Activated CD8-positive, alpha-beta memory T cell treated with anti-CD3 and anti-CD28 coated beads, Interleukin-2, amount 50 U/mL, for 24 hours (primary cell): ENCODE measurements around the gene MTG2.

Experiments used
- DNase-seq: peaks from one replicate; pipeline ENCODE4 v3.0.0-alpha.2; 2020; ENCODE audit errors: extremely low read depth

Gene MTG2

DNA sequence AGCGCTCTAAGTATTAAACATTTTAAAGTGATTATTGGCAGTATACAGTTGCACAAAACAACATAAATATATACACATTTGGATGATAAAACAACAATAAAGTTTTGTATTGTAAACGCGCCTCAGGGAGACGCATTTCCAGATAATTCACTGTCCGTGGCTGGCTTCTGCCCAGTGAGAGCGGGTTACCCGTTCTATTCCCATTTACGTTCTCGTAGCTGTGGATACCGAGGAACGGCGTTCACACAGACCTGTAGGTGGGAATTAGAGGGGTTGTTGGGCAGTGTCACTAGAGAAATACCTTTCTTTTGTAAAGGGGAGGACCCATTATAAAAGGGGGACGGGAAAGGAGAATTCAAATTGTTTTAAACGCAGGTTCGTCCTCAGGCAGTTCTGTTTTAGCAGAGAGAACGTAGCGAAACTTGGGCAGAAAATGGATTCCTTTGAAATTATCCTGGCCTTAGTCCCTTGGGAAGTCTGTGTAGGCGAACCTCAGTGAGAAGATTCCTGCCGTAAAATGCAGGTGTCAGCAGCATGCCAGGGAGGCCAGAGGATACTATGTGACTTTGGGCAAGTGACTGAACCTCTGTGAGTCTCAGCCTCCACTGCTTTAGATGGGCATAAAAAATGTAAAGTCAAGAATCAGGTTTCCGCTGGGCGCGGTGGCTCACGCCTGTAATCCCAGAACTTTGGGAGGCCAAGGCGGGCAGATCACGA, 756 bp downstream of the MTG2 start:
- DNase-seq: no peak

DNA sequence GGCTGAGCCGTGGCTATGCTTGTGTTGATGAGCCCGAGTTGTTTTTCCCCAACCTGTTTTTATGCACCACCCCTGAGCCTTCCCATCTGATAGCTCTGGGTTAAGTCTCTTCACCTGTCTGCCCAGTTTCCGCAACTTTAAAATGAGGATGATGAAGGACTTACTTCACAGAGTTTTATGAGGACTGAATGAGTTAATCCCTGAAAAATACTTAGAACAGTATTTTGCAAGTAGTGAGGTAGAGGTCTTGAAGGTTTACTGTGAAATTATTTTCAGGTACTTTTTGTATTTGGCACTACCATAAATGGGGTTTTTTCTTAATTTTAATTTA, 3.2 kb downstream of the MTG2 start:
- DNase-seq: no peak

DNA sequence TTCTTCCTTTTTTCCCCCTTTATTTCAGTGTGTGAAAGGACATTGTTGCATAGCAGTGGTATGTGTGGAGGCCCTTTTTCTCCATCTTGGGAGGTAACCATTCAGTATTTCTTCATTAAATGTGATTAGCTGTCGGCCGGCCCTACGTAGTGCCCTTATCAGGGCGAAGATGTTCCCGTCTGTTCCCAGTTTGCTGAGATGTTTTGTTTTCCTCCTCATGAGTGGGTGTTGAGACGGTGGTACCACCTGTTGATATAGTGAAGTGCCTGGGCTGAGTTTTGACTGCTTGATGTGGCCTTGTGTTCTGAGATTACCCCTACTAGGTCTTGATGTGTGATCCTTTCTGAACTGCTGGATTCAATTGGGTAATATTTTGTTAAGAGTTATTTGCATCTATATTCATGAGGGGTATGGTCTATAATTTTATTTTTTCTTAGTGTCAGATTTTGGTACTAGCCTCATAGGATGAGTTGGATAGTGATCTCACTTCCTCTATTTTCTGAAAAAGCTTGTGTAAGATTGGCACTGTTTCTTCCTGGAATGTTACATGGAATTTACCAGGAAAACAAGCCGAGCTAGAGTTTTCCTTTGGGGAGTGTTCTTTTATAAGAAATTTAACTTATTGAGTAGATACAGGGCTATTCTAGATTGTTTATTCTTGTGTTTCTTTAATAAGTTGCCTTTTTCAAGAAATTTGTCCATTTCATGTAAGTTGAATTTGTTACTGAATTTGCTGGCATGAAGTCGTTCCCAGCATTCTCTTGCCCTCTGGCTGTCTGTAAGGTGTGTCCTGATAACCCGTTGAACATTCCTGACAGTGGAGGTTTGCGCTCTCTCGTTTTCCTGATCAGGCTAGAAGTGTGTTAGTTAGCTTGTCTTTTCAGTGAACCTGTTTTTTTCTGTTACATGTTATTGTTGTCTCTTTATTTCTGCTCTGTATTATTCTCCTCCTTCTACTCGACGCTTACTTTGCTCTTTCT, 4.3 kb downstream of the MTG2 start:
- no peak for DNase-seq

DNA sequence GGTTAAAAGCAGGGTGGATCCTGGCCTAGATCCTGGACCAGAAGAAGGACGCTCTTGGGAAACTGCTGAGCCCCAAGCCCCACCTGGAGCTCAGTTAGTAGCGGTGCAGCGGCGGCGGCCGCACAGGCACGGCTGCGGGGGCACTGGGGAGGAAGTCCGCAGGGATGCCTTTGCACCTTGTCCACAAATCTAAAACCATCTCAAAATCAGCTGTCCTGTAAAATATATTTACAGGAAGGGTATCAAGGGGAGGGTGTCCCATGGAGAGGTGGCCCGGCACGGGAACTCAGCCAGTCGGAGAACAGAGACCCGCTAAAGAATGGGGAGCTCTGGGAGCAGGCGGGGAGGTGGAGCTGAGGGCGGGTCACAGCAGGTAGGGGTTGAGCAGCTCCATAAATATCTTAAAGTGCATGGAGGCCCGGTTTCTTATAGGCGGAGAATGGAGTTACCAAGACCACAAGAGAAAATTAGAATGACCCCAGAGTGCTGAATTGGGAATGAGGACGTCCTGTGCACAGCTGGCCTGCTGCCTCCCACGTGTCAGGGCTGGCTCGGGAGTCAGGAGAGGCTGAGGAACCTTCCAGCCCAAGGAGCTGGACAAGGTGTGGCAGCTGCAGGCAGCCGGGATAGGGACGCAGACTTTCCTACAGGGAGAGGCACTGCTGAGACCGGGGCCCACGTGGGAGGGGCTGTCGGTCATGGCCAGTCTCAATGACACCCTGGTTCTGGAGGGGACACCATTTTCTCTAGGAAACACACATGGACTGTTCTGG, 8.0 kb downstream of the MTG2 start:
- no peak for DNase-seq

GRCh38 chr20:62191781-62192559, 9.1 kb downstream of the MTG2 start:
- DNase-seq: no peak

GRCh38 chr20:62192635-62193034, 9.8 kb downstream of the MTG2 start:
- no peak for DNase-seq

- no peak for DNase-seq
Observed at GRCh38 chr20:62193079-62194025, 10.5 kb downstream of the MTG2 start.

GRCh38 chr20:62195075-62195405, 12.2 kb downstream of the MTG2 start:
- no peak for DNase-seq

DNA sequence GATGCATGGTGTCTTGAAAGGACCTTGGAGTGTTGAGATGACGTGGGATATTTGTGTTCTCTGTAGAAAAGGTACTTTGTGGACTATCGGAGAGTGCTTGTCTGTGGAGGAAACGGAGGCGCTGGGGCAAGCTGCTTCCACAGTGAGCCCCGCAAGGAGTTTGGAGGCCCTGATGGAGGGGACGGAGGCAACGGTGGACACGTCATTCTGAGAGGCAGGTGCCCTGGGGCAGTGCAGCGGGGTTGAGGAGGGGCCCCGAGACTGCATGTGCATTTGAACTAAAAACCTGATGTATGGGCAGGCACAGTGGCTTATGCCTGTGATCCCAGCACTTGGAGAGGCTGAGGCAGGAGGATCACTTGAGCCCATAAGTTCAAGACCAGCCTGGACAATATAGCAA, 12.9 kb downstream of the MTG2 start:
- no peak for DNase-seq

GRCh38 chr20:62196286-62196685, 13.5 kb downstream of the MTG2 start:
- DNase-seq: no peak

DNA sequence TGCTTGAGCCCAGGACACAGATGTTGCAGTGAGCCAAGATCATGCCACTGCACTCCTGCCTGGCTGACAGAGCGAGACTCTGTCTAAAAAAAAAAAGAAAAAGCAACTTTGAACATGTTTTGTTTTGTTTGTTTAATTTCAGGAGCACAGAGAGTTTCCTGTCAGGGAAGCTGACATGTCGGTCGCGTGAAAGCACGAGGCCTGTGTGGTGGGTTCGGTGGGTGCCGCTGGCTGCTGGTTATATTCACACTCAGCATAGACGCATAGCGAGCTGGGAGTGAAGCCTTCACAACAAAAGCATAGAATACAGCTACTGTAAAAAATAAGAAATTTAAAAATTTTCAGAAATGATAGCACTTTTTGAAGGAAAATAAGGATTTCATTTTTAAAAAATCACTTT, 14.5 kb downstream of the MTG2 start:
- DNase-seq: no peak

- DNase-seq: no peak
Observed at GRCh38 chr20:62197801-62198200, 15.0 kb downstream of the MTG2 start.

DNA sequence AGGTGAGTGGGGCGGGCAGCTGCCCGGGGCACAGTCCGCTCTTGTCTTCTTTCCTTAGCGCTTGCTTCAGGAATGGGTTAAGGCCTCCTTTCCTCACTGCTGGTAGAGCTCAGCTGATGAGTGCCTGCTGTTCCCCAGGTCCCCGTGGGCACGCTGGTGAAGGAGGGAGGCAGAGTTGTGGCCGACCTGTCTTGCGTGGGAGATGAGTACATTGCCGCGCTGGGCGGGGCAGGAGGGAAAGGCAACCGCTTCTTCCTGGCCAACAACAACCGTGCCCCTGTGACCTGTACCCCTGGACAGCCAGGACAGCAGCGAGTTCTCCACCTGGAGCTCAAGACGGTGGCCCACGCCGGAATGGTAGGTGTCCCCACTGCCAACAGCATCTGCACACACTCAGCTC, 15.7 kb downstream of the MTG2 start:
- DNase-seq: no peak

- DNase-seq: no peak
Observed at GRCh38 chr20:62198931-62199330, 16.1 kb downstream of the MTG2 start.

DNA sequence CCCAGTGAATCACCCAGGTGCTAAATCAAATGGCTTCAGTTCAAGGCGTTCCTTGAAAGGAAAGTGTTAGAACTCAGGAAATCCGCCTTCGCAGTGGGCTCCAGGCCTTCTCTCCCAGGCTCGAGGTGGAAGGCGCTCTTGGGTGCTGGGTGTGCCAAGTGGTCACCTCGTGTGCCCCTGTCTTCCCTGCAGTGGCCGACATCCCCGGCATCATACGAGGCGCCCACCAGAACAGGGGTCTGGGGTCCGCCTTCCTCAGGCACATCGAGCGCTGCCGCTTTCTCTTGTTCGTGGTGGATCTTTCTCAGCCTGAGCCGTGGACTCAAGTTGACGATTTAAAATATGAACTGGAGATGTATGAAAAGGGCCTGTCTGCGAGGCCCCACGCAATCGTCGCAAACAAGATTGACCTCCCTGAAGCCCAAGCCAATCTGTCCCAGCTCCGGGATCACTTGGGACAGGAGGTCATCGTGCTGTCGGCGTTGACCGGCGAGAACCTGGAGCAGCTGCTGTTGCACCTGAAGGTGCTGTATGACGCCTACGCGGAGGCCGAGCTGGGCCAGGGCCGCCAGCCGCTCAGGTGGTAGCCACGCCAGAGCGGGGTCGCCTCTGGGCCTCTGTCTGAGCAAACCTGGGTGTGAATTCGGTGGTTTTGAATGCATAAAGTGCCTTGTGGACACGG, 17.8 kb downstream of the MTG2 start:
- no peak for DNase-seq

DNA sequence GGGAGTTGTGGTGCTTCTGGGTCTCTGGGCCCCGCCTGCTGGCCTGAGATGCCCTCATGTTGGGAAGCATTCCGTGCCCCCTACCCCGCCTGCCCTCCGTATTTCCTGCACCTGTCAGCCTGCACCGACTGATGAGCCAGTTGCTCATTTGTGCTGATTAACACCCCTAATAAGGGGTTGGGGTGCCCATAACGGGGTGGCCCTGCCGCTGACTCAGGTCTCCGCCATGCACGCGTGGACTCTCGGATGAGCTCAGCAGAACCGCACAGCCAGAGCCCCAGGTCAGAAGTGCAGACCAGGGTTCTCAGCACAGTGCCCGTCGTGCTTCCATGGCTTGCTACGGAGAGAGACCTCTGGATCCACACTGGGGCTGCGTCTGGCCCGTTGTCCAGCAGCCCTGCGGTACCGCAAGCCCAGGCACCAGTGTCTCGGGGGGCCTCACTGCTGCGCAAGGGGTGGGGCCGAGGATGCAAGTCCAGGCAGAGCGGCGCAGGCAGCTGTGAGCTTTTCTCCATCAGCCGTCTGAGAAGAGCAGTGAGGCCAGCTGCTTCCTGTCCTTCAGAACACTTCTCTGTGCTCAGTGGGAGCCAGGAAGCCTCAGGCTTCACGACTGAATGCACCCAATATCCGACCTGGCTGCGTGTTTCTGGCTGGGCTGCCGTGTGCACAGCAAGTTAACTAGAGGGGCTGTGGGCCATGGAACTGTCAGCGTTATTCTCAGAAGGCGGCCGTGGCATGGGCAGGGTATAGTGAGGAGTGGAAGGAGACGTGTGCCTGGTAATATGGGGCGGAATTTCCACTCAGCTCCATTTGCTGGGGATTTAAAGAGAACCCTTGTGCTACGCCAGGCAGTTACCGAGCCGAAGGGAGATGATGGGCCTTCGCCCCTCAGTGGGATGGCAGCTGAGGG, 18.6 kb downstream of the MTG2 start:
- no peak for DNase-seq

GRCh38 chr20:62202083-62202395, 19.2 kb downstream of the MTG2 start:
- no peak for DNase-seq

- DNase-seq: no peak
Observed at GRCh38 chr20:62202676-62203377, 20.0 kb downstream of the MTG2 start.
